Thyroid gland (tissue), 4 donors: ENCODE data around the gene SLCO3A1. TPM values are rescaled to one million over a fixed set of nuclear protein-coding genes. Genes with fewer than 3 reads are reported as not detected.

Experiments
- DNase-seq, 2 donors: peaks; one replicate each; pipeline ENCODE4 v3.0.0-alpha.2; 2019
- H3K27ac ChIP-seq, 3 donors: fragments of 200-600 bp; sonication (generic); 1 replicate in 2 of 3; 2 replicates in 1 of 3; pipeline ENCODE4 v1.5.1; 2016 to 2019; ENCODE audit warnings: mild to moderate bottlenecking in 1 of 3, moderate library complexity in 1 of 3
- H3K27me3 ChIP-seq: fragments of 200-600 bp; sonication (generic); one replicate; pipeline ENCODE4 v1.5.1; 2019
- H3K36me3 ChIP-seq, 2 donors: fragments of 200-600 bp; sonication (generic); one replicate each; pipeline ENCODE4 v1.5.1; 2016 to 2019
- H3K4me1 ChIP-seq, 2 donors: fragments of 200-600 bp; sonication (generic); one replicate each; pipeline ENCODE4 v1.5.1; 2017 to 2019
- H3K4me3 ChIP-seq, 3 donors: fragments of 200-600 bp; sonication (generic); replicated peaks in 1 of 3; 1 replicate in 2 of 3; 2 replicates in 1 of 3; pipeline ENCODE4 v1.5.1; 2016; ENCODE audit warnings: mild to moderate bottlenecking in 1 of 3
- H3K9me3 ChIP-seq: fragments of 200-600 bp; sonication (generic); one replicate; pipeline ENCODE4 v1.5.1; 2017
- POLR2A ChIP-seq, 2 donors: fragments of 450-650 bp; IDR thresholded peaks; one replicate each; pipeline ENCODE4 v1.6.1; 2017; ENCODE audit warnings: antibody characterized with exemption in 2 of 2, mild to moderate bottlenecking in 2 of 2, moderate library complexity in 1 of 2
- WGBS, 2 donors: methylation state at CpG; one replicate each; pipeline ENCODE4 v1.1.5; 2017; 5-methylcytosine and 5-hydroxymethylcytosine counted together
- intact Hi-C: fragments of 100-400 bp; cut with DNase I; formaldehyde crosslinking; loops from one replicate; pipeline ENCODE4 v1.15.1; 2023
- total RNA-seq, 4 donors: library from RNA; depleted of rRNA; stranded (reverse); fragments of >200 nt; gene quantifications; one replicate each; pipeline ENCODE4 v1.2.3, GENCODE V29; 2016
- TF ChIP-seq, protein P1 (sequence below), 6 experiments: fragments of 200-600 bp in 3 of 6; fragments of 450-650 bp in 3 of 6; sonication (generic) in 3 of 6; IDR thresholded peaks; one replicate each; pipeline ENCODE4 v1.5.1; 2016 to 2019; ENCODE audit warnings: antibody characterized with exemption in 6 of 6, mild to moderate bottlenecking in 2 of 6, inconsistent platforms in 1 of 6, moderate library complexity in 1 of 6

SLCO3A1 gene
- total RNA-seq, 4 donors from 2014 or later: 23.3 to 31.4 (median 28.0) TPM

DNA sequence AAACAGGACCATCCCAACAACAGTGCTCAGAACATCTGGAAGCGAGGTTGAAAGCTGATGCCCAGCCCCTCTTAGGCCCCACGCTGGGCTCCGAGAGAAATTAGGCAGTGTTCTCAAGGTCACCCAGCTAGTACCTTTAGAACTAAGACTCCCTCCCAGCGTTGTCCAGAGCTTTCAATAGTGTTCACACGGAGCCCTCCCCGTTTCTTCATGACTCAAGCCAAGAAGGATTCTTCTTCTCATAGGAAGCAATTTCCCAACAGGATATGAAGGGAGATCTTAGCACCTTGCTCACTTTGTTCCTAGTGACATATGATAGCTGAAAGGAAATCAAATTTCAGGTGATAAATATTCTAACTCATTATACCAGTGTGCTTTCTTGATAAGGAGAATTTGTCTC, 296.0 kb downstream of the SLCO3A1 start:
- Histone ChIP-seq H3K4me3 (no peak overlapping the region), H3K27me3 (no peaks in the 10 kb centered on the region), H3K4me1 (no peaks in the 10 kb centered on the region), H3K27ac (no peak overlapping the region), H3K36me3 (peaks cover 3 to 13% of the 10 kb centered on the region in 2 donors), H3K9me3 (no peaks in the 10 kb centered on the region)
- DNase-seq: no peak
- intact Hi-C loops: no loop called here
- no peak for TF ChIP-seq POLR2A (IDR thresholded peaks at IDR 0.05)
- TF ChIP-seq, protein P1, sequence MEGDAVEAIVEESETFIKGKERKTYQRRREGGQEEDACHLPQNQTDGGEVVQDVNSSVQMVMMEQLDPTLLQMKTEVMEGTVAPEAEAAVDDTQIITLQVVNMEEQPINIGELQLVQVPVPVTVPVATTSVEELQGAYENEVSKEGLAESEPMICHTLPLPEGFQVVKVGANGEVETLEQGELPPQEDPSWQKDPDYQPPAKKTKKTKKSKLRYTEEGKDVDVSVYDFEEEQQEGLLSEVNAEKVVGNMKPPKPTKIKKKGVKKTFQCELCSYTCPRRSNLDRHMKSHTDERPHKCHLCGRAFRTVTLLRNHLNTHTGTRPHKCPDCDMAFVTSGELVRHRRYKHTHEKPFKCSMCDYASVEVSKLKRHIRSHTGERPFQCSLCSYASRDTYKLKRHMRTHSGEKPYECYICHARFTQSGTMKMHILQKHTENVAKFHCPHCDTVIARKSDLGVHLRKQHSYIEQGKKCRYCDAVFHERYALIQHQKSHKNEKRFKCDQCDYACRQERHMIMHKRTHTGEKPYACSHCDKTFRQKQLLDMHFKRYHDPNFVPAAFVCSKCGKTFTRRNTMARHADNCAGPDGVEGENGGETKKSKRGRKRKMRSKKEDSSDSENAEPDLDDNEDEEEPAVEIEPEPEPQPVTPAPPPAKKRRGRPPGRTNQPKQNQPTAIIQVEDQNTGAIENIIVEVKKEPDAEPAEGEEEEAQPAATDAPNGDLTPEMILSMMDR (IDR thresholded peaks at IDR 0.05): no peak
- WGBS, 2 donors: 89% methylated on average over 6 of the region's 6 CpGs

DNA sequence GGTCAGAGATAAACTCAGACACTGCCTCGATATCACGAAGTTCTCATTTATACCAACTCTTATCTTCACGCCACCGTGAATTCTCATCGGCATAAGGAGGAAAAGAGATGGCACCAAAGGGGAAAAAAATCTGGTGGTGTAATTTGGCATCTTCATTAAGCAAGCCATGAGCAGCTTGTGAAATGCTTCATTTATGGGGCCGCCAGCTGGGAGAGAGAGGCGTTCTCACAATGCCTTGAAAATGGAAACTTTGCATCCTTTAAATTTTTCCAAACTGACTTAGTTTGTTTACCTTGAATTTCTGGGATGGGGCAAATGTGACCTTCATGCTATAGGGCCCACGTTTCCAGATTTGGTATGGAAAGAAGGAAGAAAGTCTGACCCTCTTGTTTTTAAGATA, 297.7 kb downstream of the SLCO3A1 start:
- H3K27ac ChIP-seq: no peak overlapping the region
- WGBS, 2 donors: 95 to 96% methylated on average over 8 of the region's 8 CpGs
- intact Hi-C loops: no loop called here

DNA sequence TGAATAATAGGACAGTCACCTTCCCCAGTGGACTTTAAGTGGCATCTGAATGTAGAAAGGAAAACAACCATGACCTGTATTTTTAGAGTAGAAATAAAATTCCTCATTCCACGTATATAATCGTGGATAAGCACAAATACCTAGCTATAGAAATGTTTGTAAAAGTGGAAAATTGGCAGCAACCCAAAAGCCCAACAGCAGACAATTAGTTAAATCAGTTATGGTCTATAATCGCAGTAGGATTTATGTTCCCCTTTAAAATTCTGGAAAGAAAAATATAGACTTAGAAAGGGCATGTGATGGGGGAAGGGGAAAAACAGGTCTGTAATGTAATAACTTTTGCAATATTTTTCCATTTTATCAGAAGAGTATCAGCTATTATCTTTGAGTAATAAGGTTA, 298.2 kb downstream of the SLCO3A1 start:
- no peak for TF ChIP-seq POLR2A (IDR thresholded peaks at IDR 0.05)
- TF ChIP-seq, protein P1 (IDR thresholded peaks at IDR 0.05): no peak
- Histone ChIP-seq H3K4me1 (no peaks in the 10 kb centered on the region), H3K36me3 (peaks cover 3 to 12% of the 10 kb centered on the region in 2 donors), H3K4me3 (no peak overlapping the region), H3K27ac (no peak overlapping the region), H3K27me3 (no peaks in the 10 kb centered on the region), H3K9me3 (no peaks in the 10 kb centered on the region)
- WGBS, 2 donors: 30 to 39% methylated on average over 3 of the region's 3 CpGs
- DNase-seq: no peak
- intact Hi-C loops: no loop called here

More for the DNA sequence above, 297.7 kb downstream of the SLCO3A1 start:
- no peaks in the 10 kb centered on the region for H3K27me3 ChIP-seq
- H3K36me3 ChIP-seq: peaks cover 3 to 13% of the 10 kb centered on the region in 2 donors
- H3K4me3 ChIP-seq: no peak overlapping the region
- TF ChIP-seq, protein P1 (IDR thresholded peaks at IDR 0.05): no peak
- TF ChIP-seq POLR2A (IDR thresholded peaks at IDR 0.05): no peak
- H3K4me1 ChIP-seq: no peaks in the 10 kb centered on the region
- DNase-seq: no peak
- H3K9me3 ChIP-seq: no peaks in the 10 kb centered on the region

DNA sequence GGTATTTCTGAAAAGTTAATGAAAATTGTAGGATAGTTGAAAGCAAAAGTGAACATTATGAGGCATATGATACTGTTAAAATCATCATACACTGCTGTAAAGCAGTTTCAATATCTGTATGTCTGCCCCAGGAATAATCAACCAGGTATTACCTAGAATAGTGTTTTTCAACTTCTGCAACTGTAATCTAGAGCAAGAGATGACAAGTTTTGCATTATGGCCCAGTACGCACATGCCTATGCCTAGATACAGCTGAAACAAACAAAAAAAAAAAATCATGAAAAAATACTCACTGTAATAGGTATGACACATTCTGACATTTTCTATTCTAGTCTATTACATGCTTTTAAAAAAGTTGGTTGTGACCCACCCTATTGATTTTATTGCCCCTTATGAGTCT, 299.5 kb downstream of the SLCO3A1 start:
- no peaks in the 10 kb centered on the region for H3K4me1 ChIP-seq

DNA sequence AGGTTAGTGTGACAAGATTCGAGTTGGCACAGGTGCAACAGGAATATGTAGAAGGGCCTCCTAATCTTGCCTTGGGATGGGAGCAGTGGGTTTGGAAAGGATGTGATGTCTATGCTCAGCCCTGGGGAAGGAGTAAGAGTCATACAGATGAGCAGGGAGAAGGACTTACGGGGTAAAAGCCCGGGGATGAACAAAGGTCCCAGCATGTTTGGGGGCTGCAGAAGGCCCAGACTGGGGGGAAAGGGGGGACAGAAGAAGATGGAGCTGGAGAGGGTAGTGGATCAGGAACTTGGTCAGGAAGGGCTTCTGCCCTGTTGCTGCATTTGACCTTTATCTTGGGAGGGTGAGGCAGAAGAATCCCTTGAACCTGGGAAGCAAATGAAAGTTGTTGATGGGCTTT, 300.1 kb downstream of the SLCO3A1 start:
- H3K27me3 ChIP-seq: no peaks in the 10 kb centered on the region
- H3K4me3 ChIP-seq: no peak overlapping the region
- H3K36me3 ChIP-seq: peaks cover 0 to 4% of the 10 kb centered on the region in 2 donors
- H3K4me1 ChIP-seq: no peaks in the 10 kb centered on the region
- DNase-seq: no peak
- intact Hi-C loops: no loop called here
- H3K9me3 ChIP-seq: no peaks in the 10 kb centered on the region
- WGBS, 2 donors: 98% methylated on average over 3 of the region's 3 CpGs
- TF ChIP-seq, protein P1 (IDR thresholded peaks at IDR 0.05): no peak
- no peak for TF ChIP-seq POLR2A (IDR thresholded peaks at IDR 0.05)
- H3K27ac ChIP-seq: no peak overlapping the region

More for the DNA sequence above, 299.5 kb downstream of the SLCO3A1 start:
- DNase-seq: no peak
- no peaks in the 10 kb centered on the region for H3K27me3 ChIP-seq
- H3K4me3 ChIP-seq: no peak overlapping the region
- no peak overlapping the region for H3K27ac ChIP-seq
- 98 to 100% methylated on average over 1 of the region's 1 CpG for WGBS, 2 donors
- intact Hi-C loops: no loop called here
- TF ChIP-seq, protein P1 (IDR thresholded peaks at IDR 0.05): no peak
- no peak for TF ChIP-seq POLR2A (IDR thresholded peaks at IDR 0.05)
- peaks cover 0 to 6% of the 10 kb centered on the region in 2 donors for H3K36me3 ChIP-seq
- no peaks in the 10 kb centered on the region for H3K9me3 ChIP-seq
